Caki2 (cell line): ENCODE data around the gene IGSF21. TPM values are rescaled to one million over a fixed set of nuclear protein-coding genes. Genes with fewer than 3 reads are reported as not detected.

ENCODE experiments used
- DNase-seq: peaks from one replicate; pipeline ENCODE4 v3.0.0-alpha.2; 2015; ENCODE audit warnings: low read depth
- in situ Hi-C: cut with HindIII; loops from 2 replicates; pipeline ENCODE4 v1.10.0; 2016; ENCODE audit warnings: low sequenced_read_pairs, low pct_unique_long_range_greater_than_20kb, mixed read lengths
- total RNA-seq: library from RNA; depleted of rRNA; stranded (reverse); fragments of >200 nt; shearing (Covaris generic); gene quantifications from 2 replicates; pipeline ENCODE4 v1.2.3, GENCODE V29; 2014; ENCODE audit warnings: low replicate concordance

The IGSF21 gene
- total RNA-seq, 1 experiment from 2014 or later = not detected

DNA sequence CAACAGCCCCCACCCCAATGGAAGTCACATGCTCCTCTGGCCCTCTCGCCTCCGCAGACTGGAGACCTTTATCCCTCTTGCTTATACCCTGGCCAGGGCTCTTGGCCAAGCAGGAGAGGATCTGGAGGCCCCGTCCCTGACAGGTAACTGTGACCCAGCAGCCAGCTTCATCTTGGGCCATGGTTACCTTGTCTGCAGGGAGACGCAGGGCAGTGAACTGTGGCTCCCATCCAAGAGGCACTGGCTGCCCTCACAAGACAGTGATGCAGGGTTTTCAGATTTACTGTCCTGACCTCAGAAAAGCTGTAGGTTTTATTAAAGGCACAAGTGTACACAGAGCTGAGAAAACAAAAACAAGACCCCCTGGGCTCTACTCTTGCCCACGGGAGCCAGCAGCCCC, 276.5 kb downstream of the IGSF21 start:
- in situ Hi-C loops = no loop called here
- no peak for DNase-seq

DNA sequence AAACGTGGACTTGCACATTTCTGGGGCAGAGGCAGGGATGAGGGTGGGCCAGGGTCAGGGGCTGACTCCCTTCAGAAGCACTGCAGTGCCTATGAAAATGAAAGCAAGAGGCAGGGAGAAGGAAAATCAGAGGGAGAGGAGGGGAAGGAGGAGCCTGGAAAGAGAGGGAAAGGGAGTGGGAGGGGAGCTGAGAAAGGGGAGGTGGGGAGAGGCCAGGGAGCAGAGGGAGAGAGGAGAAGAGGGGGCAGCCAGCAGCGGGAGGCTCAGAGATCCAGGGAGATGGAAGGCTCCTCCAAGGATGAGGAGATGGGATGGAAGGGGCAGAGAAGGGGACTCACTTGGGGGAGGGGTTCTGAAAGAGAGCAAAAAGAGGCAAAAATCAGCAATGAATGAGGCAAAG, 276.9 kb downstream of the IGSF21 start:
- in situ Hi-C loops = no loop called here
- DNase-seq = no peak

DNA sequence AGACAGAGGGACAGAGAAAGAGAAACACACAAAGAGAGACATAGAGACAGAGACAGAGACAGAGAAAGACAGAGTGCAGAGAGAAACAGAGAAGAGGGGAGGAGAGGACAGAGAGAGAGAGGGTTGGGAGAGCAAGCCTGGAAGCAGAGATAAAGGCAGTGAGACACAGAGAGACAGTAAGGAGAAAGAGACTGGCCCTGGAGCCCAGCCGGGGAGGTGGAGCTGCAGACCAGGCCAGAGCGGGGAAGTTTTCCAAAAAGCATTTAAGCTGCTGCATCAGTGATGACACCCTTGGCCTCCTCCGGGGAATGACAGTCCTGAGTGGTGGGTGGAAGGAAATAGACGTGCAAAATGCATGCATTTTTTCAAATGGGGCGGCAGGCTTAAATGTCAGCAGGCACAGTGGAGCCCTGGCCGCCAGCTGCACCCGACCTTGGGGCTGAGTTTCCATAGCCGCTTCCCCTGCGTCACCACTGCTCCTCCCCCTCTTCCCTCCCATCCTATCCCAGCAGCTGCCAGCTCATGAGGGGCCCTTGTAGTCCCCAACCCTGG, 277.7 kb downstream of the IGSF21 start:
- in situ Hi-C loops = no loop called here
- DNase-seq = no peak

DNA sequence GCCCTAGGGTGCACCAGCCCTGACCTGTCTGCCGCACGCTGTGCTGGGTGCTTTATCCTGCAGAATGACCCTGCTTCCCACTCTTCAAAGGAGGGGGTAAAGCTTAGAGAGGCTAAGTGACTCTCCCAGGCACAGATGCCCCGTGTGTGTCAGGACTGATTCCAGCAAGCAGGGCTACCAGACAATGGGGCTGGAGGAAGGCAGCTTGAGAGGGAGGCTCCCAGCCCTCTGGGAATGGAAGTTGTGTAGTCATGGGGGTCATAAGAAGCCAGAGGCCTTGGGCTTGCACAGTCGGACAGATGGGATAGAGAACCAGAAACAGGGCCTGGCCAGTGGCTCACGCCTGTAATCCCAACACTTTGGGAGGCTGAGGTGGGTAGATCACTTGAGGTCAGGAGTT, 279.0 kb downstream of the IGSF21 start:
- DNase-seq = no peak
- in situ Hi-C loops = no loop called here

DNA sequence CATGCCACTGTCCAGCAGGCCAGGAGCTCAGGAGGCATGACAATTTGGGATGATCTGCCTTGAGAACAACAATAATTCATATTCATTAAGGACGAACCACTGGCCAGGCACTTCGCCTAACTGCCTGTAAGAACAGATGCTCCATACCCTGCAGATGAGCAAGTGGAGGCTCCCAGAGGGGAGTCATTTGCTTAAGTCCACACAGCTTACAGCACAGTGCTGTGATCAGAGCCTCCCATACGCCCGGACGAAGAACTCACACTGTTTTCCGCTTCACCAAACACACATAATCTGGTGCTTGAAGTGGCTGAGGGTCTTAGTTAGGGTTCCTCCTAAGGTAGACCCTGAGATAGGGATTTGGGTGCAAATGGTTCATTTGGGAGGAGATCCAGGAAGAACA, 279.7 kb downstream of the IGSF21 start:
- DNase-seq = no peak
- in situ Hi-C loops = no loop called here

DNA sequence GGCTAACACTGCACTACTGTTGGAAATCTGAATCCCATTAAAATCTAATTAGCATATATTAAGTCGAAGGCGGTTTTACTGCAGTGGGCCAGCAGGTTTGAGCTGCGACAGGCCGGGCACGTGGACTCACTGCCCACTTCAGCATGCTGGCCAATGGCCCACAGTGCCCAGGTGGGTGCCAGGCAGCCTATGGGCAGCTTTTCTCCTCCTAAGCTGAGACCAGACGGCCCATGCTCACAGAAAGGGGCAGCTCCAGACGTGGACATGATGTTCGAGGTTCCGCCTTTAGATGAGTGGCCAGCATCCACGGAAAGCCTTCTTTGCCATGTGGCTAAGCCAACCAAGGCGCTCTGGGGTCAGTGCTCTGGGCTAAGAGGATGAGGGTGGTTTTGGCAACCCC, 283.4 kb downstream of the IGSF21 start:
- in situ Hi-C loops = no loop called here

DNA sequence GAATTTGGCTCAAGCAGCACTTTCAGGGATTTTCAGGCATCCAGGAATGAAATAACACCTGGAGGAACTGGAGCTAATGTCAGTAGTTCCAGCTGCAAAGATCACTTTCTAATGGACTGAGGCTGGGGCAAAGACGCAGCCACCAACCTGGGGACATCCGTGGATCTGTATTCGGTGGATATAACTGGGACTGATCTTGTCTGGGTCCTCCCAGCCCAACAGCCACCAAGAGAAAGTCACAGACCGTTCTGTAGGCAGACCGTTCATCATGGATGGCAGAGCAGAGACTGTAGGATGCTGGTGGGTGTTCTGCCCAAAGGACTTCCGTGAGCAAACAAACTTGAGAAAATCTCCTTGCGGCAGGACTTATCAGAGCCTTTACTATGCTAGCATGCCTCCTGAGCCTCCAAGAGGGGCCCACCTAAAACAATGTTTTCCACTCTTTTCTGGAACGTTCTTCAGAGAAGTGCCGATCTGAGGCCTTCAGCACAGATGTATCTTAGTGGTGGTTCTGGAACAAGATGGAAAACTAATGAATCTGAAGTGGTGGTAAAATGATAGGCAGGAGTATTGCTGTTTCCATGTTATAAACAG, 287.1 kb downstream of the IGSF21 start:
- no peak for DNase-seq
- in situ Hi-C loops = no loop called here

More for the DNA sequence above, 283.4 kb downstream of the IGSF21 start:
- DNase-seq = no peak

DNA sequence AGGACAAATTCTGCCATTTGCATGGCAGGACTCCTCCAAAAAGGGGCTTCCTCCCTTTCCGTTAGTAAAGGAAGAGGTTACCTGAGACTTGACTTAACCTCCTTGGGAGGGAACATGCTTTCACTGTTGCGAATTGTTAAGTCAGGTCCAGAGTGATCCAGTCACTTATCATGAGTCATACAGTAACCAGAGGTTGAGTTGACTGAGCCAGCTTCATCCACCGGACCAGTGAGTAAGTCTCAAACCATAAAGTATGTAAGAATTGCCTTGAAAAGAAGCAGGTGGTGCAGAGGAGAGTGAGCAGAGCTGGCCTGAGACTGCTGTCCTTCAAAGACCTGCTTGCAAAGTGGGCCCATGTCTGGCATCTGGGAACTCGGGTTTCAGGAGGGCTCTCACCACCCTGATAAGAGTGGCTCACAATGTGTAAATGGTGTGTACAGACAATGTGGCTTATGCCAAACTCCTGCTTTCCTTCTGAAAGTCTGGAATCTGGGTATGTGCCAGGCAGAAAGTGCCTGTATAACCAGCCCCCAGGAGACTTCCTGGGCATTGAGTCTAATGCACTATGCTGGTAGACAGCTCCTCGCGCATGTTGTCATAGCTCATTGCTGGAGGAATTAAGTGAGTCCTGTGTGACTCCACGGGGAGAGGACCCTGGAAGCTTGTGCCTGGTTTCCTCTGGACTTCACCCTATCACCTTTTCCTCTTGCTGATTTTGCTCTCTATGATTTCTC, 288.8 kb downstream of the IGSF21 start:
- in situ Hi-C loops = no loop called here
- peak; percentile 2 for DNase-seq

DNA sequence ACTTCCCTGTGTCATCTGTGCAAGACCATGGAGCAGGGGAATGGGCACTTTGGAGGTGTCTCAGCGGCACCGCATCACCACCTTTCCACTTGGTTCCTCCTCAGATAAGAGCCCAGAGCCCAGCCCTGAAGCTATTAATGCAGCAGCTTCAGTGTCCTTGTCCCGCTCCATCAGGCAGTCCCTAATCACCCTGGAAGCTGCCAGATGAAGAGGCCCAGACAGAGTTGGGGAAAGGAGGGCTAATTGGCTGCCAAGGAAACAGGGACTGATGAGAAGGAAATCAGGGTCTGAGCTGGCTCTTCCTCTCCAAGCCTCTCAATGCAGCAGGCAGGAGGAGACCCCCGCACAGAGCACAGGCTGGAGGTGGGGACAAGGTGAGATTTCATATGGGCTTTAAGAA, 290.0 kb downstream of the IGSF21 start:
- in situ Hi-C loops = no loop called here

DNA sequence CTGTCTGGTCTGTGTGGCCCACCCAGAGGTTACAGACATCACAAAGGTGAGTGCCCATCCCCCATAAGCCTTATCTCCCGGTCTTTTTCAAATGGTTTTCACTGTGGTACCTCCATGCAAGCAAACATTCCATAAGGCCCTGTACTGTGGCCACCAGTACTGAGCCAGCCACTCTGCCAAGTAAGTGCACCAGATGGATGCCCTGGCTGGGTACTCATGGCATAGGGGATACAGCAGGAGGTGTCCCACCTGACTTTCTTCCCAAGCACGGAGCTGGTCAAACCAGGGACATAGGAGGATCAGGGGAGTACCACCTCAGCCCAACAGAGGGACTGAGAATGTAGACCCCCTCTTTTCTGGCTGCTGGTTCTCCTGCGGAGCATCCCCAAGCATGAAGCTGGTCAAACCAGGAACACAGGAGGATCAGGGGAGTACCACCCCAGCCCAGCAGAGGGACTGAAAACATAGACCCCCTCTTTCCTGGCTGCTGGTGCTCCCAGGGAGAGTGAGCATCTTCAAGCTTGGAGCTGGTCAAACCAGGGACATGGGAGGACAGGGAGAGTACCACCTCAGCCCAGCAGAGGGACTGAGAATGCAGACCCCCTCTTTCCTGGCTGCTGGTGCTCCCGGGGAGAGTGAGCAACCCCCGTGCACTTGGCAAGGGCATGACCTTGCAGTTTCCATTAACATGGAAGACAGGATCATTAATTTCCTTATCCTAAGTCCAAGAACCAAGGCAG, 291.4 kb downstream of the IGSF21 start:
- in situ Hi-C loops = no loop called here
- DNase-seq = no peak

More for the DNA sequence above, 290.0 kb downstream of the IGSF21 start:
- DNase-seq = no peak

DNA sequence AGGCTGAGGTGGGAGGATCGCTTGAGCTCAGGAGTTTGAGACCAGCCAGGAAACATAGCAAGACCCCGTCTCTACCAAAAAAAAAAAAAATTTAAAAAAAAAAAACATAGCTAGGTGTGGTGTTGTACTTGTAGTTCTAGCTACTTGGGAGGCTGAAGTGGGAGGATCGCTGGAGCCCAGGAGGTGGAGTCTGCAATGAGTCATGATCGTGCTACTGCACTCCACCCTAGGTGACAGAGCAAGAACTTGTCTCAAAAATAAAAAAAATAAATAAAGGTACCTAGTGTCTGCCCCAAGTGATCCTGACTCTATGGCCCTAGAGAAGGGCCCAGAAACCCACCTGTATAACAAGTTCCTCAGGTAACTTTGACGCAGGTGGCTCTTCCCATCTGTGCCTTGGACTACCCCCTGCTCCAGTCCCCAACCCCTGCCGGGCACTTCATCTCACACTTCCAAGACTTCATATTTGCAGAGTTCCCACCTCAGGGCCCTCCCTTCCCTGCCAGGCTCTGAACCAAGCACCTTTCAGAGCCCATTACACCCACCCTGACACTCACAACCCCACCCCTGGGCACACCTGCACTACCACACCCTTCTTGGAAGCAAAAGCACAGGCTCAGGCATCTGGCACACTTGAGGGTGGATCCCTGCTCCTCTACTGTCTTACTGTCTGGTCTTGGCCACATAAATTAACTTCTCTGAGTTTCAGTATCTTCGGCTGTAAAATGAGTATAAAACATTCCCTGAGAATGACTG, 292.9 kb downstream of the IGSF21 start:
- DNase-seq = peak; percentile 6
- in situ Hi-C loops = no loop called here

DNA sequence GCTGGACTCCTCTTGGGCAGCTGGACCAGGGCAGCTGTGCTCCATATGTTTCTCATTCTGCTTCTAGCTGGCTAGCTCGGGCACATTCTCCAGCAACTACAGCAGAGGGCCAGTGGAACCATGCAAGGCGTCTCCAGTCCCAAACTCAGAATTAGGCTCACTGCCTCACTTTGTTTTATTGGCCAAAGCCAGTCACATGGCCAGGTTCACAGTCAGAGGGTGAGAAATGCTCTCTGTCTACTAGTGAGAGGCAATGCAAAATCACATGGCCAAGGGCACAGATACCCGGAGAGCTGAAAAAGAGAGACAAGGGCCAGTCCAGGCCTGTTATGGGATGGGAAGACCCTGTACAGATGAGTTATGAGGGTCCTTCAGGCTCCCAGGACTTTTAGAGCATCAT, 294.3 kb downstream of the IGSF21 start:
- no peak for DNase-seq
- in situ Hi-C loops = no loop called here

DNA sequence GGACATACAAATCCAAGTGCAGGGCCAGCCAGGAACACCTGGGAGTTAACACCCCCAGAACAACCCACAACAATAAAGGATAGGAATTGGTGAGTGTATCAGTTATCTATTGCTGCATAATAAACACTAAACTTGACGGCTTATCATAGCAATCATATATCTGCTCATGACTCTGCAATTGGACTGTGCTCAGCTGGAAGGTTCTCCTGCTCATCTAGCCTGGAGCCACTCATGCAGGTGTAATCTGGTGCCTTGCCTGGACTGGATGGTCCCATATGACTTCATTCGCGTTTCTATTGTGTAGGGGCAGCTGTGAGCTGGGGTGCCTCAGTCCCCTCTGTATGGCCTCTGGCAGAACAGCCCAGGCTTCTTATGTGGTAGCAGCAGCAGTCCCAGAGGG, 296.9 kb downstream of the IGSF21 start:
- DNase-seq = no peak
- in situ Hi-C loops = no loop called here

DNA sequence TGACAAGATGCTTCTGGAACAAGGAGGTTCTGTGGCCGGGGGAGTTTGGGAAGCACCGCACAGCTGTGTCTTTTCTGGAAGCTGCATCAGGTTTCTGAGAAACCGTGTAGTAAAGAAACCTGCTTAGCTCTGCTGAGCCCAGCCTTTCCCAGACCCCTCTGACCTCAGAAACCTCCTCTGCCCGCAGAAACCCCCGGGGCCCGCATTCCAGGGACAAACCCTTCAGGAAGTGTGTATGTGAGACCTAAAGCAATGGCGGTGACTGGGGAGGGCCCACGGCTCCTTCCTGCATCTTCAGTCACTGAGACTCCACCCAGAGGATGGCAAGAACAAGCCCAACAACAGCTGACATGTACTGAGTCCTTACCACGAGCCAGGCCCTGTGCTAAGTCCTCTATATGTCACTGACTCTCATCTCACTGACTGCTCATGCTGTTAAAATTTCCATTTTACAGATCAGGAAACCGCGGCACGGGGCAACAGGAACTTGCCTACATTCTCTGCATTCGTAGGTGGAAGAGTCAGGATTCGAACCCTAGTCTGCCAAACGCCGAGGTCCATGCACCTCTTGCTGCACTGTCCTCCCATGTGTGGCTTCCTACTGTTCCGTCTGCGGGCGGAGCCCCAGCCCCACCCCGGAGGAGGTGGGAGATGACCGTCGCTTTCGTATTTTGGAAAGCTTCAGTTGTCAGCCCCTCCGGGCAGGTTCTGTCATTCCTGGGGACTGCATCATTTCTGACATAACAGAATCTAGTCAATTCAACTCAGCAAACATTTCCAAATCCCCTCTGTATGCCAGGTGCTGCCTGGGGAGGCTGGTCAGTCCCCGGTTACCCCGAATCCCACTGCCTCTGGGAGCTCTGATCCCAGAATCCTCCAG, 299.8 kb downstream of the IGSF21 start:
- no peak for DNase-seq
- in situ Hi-C loops = no loop called here

DNA sequence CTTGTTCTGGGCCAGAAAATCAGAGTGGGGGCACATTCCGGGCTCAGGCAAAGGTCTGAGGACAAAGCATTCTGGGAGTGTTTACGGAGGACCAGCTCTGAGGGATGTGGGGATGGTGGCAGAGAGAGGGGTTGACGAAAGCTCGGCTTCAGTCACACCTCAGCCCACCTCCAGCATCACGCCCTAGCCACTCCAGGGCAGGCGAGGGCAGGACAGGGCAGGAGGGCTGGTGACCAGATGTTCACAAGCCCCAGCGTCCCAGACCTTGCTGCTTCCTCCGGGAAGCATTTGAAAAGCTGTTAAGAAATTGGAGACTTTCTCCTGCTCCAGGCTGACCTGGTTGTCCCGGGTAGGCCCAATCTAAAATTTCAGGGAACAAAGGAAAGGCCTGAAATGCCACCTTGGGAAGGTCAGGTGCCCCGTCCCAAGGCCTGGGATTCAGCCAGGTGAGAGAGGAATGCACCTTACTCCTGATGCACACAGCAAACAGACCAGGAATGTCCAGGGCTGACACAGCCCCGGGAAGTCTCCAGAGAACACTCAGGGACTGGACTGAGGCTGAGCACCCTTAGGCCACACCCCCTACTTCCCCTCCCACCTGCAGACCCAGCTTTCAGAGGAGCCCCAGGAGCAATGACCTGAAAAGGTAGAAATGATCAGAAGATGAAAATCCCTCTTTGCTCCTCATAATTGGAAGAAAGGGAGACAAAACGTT, 301.2 kb downstream of the IGSF21 start:
- DNase-seq = no peak
- in situ Hi-C loops = no loop called here

DNA sequence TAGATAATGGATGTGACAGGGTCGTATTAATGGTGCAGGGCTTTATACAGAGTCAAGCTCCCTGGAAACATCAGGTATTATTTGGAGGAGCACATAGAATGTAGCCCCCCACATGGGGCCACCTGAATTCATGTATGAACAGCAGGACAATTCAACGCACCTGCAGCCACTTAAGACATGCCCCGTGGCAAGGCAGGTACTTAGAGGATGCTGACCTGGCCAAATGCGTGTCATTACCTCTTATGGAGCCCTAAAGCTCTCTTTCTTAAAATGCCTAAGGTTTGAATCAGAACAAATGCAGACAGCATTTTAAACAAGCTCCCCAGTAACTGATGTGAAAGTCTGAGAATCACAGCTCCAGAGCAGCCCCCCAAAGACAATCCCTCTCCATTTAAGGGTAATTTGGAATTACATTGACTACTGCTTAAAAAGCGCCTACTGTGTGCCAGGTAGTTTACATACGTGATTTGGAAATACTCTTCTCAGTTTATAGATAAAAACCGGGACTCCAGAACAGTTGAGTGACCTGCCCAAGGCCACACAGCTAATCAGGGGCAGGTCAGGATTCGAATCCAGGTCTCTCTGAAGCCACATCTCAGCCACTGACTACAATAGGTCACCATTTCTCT, 302.1 kb downstream of the IGSF21 start:
- in situ Hi-C loops = no loop called here
- DNase-seq = no peak

DNA sequence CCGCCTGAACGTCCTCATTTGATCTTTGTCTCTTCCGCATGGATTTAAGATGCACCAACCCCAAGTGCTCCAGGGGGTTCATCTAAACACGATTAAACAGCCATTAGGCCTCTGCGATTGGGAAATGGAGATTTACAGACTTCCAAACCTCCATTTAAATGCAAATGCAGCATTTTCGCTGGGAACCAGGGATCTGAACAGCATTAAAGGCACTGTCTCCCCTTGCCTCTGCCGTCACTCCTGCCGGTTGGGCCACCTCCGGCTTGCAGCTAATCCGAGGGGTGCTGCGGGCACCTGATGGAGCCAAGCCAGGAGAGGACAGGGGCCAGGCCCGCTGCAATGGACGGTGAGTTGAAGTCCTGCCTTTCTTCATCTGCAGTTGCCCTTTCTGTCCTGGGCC, 302.8 kb downstream of the IGSF21 start:
- in situ Hi-C loops = no loop called here
- DNase-seq = no peak
